GM12873 (cell line): Measurements from ENCODE around the gene CHN2.

Source experiments
- TF ChIP-seq, protein P1 (sequence below): IDR thresholded peaks from 2 replicates; pipeline ENCODE4 v1.5.1; 2012; ENCODE audit warnings: low read depth, mild to moderate bottlenecking, moderate library complexity, low read length, control low read depth; ENCODE audit not compliant: insufficient read depth; ENCODE audit errors: missing control alignments

Gene CHN2

DNA sequence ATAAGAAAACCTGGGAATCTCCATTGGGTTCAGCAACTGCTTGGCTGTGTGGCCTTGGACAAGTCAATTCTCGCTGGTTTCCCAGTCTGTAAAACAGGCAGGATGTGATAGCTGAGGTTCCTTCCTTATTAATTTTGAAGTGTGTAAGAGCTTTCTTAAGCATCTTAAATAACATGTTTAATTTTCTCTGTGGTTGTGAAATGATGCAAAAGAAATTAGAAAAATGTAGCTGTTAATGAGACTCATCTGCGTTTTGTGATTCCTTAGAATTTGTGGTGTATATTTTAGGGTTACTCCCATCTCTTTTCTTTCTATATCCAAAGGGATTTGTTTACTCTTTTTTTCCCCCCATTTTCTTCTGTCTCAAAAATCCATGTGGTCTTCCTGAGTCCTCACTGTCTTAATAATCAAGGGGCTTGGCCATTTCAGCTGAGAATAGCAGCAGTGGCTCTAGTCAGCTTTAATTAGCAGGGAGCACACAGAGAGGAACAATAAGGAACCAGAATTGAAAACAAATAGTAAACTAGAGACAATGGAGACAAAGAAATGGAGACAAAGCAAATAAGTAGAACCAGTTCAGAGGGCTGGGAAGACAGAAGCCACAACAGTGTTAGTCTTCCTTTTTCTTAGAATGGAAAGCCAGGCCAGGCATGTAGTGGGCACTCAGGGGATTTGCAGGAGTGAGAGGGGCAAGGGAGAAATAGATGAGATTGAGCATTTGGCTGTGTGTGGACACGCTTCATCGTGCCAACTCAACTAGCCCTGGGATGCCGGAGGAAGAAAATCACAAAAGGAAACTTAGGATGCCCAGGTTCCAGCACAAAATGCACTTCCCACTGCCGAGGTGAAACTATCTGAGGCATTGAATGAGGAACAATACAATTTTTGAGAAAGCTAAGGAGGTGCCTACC lies 93.9 kb downstream of the CHN2 start:
- TF ChIP-seq, protein P1, sequence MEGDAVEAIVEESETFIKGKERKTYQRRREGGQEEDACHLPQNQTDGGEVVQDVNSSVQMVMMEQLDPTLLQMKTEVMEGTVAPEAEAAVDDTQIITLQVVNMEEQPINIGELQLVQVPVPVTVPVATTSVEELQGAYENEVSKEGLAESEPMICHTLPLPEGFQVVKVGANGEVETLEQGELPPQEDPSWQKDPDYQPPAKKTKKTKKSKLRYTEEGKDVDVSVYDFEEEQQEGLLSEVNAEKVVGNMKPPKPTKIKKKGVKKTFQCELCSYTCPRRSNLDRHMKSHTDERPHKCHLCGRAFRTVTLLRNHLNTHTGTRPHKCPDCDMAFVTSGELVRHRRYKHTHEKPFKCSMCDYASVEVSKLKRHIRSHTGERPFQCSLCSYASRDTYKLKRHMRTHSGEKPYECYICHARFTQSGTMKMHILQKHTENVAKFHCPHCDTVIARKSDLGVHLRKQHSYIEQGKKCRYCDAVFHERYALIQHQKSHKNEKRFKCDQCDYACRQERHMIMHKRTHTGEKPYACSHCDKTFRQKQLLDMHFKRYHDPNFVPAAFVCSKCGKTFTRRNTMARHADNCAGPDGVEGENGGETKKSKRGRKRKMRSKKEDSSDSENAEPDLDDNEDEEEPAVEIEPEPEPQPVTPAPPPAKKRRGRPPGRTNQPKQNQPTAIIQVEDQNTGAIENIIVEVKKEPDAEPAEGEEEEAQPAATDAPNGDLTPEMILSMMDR: no peak

DNA sequence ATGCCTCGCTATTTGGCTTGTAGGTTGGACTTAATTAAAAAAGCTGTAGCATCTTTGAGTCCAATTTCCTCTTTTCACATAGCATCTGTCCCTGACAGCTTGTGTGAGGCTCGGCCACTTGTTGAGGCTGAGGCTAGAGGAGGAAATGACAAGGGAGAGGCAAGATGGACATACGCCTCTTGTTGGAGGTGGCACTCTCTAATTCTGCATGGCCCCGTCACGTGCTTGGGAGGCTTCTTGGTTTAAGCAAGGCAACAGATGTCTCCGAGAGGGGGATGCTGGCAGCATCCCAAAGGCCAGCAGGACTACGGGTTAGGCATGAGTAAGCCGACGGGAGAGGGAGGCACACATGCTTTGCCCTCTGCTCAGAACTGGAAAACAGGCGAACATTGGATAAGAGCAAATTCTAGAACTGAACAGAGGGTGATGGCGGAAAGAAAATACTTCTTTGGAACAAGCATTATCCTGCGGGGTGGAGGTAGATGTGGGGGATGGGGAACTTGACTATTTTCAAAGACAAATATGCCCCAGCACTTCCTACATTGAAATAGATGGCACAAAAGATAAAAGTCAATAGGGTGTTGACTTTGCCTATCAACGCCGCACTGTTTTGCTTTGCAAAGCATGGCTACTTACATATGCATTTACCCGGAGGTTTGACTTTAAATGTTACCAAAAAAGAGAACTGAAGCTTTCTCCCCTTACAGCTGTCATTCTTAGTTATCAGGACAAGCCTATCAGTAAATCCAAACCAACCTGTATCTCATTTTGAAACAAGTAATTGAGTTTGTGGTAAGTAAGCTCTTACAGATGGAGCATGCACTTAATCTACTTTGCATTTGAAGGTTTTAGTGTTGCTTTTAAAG lies 94.8 kb downstream of the CHN2 start:
- TF ChIP-seq, protein P1: no peak

DNA sequence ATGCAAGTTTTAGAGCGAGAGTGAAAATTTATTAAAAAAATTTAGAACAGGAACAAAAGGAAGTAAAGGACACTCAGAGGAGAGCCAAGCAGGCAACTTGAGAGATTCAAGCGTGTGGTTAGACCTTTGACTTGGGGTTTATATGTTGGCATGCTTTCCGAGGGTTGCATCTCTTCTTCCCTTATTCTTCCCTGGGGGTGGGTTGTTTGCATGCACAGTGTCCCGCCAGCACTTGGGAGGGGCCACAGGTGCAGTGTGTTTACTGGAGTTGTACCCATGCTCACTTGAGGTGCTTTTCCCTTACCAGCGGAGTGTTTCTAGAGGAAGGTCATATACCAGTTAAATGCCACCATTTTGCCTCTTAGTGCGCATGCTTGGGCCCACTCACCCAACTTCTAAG lies 96.3 kb downstream of the CHN2 start:
- TF ChIP-seq, protein P1: no peak

DNA sequence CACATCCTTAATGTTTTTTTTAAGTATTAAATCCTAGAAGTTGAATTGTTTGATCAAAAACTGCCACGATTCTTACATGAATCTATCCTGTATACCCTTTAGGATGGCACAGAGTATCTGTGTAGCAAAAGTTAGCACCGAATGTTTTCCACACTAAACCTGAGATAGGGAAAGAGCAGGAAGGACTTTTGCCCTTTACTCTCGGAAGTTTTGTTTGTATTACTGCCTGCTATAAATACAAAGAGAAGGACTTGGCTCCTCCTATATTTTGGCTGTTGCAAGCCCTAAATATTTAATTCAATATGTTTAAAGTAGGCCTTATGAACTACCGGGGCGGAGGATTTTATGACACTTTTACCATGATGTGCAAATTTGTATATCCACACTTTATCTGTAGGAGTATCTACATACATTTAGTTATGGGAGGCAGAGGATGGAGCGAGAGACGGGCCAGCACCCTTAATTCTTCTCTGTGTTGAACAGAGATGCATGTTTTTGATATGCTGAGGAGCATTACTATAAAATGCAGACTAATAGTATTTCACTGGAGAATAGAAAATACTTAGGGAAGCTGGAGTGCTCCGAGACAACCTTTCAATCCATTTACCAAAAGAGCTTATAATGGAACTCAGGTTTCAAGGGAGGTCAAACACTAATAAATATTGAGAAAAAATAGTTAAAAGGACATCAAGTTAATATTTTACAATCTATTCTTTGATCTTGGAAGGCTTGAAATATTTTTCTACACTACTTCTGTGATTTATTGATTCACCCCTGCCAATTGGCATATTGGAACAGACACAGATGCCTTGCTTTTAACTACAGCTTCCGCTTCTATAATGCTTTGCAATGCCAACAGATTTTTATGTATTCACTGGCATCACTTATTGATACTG lies 97.4 kb downstream of the CHN2 start:
- TF ChIP-seq, protein P1: no peak

DNA sequence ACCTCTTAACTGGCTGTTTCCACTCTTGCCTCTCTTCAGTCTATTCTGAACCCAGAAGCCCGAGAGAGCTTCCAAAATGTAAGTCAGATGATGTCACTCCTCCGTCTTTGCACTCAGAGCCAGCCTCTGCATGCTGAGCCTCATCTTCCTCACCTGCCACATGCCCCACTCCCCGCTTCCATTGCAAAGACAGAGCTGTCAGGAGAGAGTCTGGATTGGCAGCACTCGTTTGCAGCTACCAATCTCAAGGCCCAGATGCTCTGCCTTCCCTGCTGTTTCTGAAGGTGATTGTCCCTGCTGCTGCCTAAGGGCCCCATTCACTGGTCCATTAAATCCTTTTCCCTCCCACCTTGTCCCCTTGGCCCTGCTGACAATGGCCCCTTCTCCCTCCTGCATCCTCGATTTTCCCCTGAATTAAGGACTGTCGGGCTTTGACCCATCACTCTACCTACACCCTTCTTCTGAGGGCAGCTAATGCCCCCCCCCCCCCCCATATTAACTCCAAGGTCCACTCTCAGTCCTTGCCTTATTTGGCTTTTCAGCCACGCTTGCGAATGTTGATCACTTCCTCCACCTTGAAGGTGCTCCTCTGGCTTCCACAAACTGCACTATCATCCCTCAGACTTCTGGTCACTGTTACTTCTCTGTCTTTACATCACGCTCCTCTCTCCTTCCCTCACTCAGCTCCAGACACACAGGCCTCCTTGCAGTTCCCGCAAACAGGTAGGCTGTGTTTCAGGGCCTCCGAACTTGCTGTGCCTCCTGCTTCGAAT lies 98.5 kb downstream of the CHN2 start:
- TF ChIP-seq, protein P1: no peak

DNA sequence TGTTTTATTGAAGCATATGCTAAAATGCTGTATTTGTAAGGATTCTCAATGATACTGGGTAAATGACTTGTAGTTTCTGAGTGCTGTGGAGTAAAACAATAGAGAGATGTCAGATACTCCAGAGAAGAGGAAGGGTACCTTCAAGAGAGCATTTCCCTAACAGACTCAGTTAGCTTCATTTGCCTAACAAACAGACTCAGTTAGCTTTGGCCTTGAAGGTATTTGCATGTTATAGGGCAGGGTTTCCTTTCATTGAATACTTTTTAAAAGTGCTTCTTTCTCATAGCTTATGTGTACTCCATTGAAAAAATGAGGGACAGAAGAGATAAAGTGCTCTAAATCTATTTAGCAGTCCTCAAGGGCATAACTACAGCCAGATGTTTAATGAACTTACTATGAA lies 101.8 kb downstream of the CHN2 start:
- TF ChIP-seq, protein P1: no peak
